Stimulated activated CD4-positive, alpha-beta T cell treated with anti-CD3 and anti-CD28 coated beads, Interleukin-2, amount 100 ng/mL, for 48 hours (primary cell): Measurements from ENCODE around the gene TEX264.

ENCODE experiments used
- DNase-seq, 2 donors: peaks; one replicate each; pipeline ENCODE4 v3.0.0-alpha.2; 2020

The TEX264 gene

DNA sequence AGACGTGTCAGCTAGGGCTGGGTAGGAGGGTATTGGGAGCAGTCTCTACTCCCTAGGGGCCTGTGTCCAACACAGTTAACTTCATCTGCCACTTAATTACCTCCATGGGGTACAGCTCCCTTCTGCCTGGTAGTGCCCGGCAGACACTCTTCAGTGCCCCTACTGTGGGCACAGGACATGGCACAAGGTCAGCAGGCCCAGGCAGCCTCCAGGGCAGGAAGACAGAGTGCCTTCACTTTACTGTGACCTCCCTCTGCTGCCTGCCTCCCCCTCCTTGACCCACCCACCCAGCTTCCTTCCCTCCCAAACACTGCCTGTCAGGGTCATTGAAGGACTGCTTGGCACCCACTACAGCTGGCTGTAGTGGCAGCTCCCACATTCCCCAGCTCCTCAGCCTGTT is 29.4 kb downstream of the TEX264 start:
- no peak for DNase-seq

DNA sequence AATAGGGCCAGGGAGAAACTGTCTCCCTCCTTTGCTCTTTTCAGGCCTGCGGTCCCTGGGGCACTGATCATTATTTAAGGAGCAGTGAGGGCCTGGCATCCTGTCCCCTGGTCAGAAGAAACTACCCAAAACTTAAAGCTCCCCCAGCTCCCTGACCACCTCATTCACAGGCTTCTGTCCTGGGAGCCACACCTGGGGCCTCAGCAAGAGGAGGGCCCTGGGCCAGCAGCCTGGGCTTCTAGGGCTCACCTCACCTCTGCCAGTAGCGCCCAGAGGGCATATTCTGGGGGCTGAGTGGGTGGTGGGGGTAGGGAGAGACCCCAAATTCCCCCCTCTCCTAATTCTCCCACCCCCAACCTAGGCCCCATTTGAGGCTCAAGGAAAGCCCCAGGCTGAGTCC is 31.1 kb downstream of the TEX264 start:
- DNase-seq, result no peak

DNA sequence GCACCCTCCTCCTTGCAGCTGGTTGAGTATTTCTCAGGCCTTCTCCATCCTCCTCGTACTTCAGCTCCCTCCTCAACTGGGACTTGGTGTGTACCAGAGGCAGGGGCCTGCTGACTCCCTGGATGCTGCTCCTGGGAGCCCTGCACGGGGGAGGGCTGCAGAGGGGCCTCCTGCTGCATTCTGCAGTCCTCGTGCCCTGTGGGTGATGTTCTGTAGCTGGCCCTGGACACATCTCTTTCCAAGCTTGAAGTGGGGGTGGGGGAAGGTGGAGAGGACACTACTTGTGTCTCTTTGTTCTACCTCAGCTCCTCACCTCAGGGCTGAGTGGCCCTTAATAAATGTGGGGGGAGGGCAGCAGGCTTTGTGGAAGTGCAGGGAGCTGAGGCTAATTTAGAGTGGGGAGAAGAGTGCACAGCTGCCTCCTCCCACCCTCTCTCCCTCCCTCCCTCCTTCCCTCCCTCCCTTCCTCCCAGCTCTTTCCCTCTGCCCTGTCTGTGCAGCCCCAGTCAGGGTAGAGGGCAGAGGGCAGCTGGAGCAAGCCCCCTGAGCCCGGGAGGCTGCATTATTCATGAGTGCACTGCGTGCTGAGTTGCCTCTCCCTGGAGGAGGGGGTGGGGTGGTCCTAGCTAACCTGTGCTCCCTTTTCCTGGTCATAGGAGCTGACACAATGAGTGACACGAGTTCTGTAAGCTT is 32.2 kb downstream of the TEX264 start:
- DNase-seq, result no peak

DNA sequence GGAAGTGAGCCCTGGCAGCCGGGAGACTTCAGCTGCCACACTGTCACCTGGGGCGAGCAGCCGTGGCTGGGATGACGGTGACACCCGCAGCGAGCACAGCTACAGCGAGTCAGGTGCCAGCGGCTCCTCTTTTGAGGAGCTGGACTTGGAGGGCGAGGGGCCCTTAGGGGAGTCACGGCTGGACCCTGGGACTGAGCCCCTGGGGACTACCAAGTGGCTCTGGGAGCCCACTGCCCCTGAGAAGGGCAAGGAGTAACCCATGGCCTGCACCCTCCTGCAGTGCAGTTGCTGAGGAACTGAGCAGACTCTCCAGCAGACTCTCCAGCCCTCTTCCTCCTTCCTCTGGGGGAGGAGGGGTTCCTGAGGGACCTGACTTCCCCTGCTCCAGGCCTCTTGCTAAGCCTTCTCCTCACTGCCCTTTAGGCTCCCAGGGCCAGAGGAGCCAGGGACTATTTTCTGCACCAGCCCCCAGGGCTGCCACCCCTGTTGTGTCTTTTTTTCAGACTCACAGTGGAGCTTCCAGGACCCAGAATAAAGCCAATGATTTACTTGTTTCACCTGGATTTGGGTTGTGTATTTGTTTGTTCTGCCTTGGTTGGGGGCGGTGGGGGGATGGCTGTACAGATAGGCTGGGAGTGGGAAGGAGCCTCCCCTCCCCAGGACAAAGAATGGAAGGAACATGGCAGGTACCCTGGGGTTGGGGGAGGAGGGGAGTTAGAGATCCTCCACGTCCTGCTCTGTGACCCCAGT is 32.9 kb downstream of the TEX264 start:
- no peak for DNase-seq

DNA sequence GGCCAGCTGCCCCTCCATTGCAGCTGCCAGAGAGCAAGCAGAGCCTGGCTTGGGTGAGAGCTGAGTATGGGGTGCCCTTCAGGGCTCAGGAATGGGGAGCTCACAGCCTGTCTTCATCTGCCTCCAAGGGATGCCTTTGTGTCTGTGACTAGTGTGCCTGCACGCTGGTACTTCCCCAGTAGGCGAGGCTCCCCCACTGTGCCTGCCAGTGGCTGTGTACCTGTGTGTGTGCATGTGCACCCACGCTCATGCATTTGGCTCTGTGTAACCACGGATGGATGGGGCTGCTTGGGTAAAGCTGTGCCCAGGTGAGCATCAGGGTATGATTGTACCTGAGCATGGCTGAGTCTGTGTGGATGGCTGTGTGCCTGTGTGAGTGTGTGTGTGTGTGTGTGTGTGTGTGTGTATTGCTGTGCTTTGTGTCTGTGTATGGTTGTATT is 33.5 kb downstream of the TEX264 start:
- no peak for DNase-seq

DNA sequence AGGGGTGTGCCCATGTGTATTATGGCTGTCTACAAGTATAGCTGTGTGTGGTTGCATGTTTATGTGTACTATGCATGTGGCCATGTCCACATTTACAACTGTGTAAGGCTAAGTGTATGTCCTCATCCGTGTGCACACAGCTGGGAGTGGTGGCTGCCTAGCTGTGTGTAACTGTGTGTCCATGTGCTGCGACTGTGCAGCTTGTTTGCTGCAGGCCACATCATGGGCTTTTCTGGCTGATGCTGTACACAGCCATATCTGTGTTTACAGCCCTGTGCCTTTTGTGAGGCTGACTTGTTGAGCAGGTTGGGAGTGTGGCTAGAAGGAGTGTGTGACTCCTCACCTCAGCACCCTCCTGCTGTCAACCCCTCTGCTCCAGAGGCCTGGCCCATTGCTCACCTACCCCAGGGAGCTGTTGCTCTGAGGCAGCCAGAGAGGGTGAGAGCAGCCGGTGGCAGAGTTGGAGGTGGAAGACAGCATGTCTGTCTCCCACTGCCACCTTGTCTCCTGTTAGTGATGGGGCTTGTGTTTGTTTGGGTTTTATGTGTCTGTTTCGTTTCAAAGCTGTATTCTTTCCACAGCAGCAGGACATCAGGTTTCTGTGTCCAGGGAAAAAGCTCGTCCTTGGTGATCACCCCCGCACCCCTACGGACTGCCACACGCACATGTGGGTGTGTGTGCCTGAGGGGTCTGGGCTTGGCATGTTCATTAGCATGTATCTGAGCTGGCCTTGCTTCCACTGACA is 34.4 kb downstream of the TEX264 start:
- DNase-seq, result no peak

DNA sequence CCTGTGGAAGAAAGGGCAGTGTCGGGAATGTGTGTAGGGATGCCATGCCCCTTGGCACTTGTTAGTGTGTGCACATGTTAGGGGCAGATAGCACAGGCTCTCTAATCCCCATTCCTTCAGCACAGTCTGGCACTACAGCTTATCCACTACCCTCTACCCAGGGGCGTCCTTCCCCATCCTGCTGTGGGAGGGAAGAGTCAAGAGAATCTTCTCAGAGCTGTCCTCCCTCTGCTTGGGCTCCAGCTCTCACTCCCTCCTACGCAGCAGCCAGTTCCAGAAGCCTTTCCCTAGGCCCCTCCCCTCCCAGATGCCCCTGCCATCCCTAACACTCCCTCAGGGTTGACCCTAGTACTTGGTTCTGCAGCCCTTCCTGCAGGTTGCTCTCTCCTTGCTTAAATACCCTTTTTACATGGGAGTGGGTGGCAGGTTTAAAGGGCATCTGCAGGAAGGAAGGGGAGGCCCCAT is 35.0 kb downstream of the TEX264 start:
- no peak for DNase-seq

DNA sequence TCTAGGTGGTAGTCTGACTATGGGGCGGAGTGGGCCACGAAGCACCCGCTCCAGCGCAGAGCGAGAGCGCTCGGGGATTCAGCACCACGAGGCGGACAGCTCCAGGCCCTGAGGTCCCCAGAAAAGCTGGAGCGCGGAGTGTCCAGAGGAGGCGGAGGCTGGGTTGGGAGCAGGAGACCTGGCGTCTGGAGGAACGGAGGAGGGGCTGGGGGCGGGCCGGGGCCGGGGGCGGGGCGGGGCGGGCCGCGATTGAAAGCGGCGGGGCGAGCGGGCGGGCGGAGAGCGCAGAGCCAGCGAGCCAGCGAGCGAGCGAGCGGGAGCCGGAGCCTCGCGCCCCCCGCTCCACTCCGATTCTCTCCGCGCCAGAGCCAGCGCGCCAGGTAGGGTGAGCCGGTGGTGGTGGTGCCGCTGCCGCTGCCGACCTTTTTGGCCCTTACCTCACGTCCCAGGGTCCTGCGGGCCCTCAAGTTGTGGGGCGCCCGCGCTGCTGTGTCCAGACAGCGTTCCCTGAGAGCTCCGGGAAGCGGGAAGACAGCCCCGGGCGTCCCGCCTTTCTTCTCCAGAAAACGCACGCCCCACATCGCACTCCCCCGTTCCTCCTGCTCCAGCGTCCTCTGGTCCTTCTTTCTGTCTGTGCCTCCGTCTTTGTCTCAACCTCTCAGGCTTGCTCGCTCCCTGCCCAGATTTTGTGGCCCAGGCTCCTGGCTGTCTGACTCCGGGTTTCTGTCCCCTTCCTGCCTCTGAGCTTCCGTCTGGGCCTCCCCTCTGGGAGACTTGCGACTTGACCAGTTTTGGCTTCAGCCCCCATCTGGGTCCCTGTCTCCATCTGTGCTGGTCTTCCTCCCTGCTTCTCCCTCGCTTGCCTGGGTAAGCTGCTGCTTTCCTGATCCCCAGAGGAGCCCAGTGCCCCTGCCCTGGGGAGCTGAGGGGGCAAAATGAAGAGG is 36.0 kb downstream of the TEX264 start, which contains the start of gene GRM2:
Gene GRM2, plus strand, starts transcription at position 281 of the 944 bp plus-strand sequence. CDS start 1,916 bp downstream, outside the sequence.
- DNase-seq, result no peak

DNA sequence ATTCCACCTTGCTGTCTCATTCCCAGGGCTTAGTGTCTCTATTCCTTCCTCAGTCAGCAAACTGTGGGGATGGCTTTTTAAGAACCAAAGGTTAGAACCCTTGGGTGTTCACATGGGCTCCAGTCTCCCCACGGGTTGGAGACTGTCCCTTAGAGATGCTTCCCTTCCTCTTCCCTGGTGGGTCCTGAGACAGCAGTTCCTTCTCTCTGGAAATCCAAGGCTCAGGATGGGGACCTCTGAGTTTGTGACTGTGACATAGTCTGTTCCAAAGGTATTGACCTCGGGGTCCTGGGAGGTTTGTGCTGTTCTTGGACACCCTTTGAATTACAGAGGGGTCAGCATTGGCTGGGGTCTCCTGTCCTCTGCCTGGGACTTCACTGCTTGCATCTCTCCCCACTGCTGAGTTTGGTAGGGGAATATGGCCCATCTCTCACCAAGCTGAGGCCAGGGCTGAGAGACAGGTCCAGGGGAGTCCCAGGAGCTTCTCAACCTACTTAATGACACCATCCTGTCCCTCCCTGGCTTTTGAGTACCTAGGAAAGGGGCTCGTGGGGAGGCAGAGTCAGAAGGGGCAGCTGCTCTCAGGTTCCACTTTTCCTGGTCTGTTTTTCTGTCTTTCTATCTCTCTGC is 37.3 kb downstream of the TEX264 start:
- DNase-seq, result no peak

DNA sequence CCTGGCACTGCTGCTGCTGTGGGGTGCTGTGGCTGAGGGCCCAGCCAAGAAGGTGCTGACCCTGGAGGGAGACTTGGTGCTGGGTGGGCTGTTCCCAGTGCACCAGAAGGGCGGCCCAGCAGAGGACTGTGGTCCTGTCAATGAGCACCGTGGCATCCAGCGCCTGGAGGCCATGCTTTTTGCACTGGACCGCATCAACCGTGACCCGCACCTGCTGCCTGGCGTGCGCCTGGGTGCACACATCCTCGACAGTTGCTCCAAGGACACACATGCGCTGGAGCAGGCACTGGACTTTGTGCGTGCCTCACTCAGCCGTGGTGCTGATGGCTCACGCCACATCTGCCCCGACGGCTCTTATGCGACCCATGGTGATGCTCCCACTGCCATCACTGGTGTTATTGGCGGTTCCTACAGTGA is 38.0 kb downstream of the TEX264 start:
- DNase-seq, result no peak

DNA sequence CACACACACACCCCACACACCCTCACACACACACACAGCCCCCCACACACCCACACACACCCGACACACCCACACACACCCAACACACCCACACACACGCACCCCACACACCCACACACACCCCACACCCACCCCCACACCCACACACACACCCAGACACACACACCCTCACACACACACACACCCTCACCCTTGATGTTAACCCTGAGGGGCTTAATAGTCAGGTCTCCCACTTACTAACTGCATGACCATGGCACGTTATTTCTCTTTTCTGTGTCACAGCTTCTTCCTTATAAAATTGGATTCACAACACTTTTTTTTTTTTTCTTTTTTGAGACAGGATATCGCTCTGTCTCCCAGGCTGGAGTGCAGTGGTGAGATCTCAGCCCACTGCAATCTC is 38.6 kb downstream of the TEX264 start:
- no peak for DNase-seq

DNA sequence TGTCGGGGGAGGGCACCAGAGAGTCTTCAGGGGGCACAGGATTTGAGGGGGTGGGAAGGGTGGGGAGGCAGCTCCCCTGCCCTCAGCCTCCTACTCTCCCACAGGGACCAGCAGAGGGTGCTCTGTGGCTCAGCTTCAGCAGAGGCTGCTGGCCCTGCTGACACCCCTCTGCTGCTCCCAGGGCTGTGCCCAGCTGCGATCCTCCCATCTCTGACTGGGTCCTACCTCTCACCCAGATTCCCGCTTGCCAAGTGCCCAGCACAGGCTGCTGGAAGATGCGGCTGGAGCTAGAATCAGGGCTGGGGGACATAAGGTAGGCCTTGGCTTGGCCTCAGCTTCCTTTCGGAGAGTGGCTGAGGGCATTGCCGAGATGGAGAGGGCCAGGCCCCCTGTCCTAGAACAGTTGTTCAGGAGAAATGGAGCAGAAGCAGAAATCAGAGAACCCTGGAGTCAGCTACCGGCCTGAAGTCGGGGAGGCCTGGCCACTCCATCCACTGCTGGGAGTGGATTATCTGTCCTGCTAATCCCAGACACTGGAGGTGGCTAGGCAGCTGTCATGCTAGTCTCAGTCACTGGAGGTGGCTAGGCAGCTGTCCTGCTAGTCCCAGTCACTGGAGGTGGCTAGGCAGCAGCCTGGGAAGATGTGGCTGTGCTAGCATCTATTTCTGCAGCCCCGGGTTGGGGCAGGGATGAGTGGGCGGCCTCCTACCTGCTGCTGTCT is 39.7 kb downstream of the TEX264 start:
- DNase-seq, result no peak

DNA sequence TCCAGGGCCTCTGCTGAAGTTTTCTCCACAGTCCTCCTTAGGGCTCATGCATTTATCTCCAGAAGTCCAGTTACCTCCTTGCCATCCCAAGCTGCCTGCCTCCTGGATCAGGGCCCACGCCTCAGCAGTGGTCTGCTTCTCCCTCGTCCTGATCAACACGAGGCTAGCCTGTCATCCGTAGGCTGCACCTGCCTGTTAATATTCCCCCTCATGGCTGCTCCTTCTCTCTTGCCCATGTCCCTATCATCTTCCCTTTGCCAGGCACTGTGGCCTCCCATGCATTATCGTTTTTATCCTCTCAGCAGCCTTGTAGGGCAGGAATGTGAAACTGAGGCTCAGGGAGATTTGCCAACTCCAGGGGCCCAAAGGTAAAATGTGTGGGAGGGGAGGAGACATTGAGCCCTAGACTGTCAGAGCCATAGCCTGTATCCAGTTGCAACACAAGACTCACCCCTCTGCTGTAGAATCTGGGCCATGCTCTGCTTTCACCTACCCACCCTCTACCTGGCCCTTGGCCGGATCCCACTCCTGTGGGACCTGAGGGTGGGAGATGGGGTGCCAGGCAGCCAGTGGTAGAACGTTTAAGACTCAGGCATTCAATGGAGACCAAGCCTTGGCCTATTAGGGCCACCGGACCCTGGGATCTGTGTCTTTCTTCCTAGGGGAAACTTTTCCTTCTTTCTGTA is 40.4 kb downstream of the TEX264 start:
- no peak for DNase-seq

DNA sequence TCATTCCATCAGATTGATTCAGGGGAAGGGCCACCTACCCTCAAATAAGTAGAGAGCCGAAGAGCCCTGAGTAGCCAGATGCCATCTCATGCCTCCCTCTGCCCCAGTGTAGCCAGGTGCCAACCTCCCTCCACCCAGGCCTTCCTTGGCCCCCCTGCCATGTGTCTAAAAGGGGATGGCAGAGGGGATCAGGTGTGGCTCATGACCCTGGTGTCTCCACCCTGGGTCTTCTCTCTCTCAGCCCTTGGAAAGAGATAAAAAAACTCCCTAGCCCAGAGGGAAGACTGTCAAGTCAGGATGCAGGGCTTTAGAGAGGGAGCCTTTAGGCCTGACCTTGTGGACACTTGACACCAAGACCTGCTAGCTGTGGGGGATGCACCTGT is 41.0 kb downstream of the TEX264 start:
- DNase-seq, result no peak

DNA sequence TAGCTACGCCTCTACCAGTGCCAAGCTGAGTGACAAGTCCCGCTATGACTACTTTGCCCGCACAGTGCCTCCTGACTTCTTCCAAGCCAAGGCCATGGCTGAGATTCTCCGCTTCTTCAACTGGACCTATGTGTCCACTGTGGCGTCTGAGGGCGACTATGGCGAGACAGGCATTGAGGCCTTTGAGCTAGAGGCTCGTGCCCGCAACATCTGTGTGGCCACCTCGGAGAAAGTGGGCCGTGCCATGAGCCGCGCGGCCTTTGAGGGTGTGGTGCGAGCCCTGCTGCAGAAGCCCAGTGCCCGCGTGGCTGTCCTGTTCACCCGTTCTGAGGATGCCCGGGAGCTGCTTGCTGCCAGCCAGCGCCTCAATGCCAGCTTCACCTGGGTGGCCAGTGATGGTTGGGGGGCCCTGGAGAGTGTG is 41.5 kb downstream of the TEX264 start:
- no peak for DNase-seq

DNA sequence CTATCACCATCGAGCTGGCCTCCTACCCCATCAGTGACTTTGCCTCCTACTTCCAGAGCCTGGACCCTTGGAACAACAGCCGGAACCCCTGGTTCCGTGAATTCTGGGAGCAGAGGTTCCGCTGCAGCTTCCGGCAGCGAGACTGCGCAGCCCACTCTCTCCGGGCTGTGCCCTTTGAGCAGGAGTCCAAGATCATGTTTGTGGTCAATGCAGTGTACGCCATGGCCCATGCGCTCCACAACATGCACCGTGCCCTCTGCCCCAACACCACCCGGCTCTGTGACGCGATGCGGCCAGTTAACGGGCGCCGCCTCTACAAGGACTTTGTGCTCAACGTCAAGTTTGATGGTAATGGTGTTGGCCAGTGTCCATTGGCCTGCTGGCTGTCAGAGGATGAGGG is 41.9 kb downstream of the TEX264 start:
- no peak for DNase-seq

DNA sequence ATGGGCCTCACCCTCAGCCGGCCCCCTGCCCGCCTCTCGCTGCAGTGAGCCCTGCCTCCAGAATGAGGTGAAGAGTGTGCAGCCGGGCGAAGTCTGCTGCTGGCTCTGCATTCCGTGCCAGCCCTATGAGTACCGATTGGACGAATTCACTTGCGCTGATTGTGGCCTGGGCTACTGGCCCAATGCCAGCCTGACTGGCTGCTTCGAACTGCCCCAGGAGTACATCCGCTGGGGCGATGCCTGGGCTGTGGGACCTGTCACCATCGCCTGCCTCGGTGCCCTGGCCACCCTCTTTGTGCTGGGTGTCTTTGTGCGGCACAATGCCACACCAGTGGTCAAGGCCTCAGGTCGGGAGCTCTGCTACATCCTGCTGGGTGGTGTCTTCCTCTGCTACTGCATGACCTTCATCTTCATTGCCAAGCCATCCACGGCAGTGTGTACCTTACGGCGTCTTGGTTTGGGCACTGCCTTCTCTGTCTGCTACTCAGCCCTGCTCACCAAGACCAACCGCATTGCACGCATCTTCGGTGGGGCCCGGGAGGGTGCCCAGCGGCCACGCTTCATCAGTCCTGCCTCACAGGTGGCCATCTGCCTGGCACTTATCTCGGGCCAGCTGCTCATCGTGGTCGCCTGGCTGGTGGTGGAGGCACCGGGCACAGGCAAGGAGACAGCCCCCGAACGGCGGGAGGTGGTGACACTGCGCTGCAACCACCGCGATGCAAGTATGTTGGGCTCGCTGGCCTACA is 44.4 kb downstream of the TEX264 start:
- no peak for DNase-seq

DNA sequence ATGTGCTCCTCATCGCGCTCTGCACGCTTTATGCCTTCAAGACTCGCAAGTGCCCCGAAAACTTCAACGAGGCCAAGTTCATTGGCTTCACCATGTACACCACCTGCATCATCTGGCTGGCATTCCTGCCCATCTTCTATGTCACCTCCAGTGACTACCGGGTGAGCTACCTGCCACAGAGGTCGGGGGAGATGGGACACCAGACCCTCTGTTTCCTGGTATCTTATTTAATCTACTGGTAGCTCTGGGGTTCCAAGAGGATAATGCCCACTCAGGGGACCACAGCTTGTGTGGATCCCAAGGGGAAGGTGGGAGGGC is 44.9 kb downstream of the TEX264 start:
- DNase-seq, result no peak

DNA sequence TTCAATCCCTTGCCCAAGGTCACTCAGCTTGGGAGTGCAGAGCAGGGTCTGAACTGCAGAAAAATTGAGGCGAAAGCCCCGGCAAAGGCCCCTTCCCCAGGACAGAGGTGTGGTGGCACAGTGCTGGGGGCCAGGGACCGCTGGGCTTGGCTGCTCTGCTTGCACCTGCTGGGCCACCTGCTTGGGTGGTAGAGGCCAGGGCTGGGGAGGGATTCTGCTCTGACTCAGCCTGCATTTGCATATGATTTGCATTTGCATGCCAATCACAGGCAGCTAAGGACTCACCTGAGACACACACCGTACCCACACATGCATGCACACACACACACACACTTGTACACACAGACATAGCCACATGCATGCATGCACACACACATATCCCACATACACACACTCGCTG is 45.8 kb downstream of the TEX264 start:
- no peak for DNase-seq

DNA sequence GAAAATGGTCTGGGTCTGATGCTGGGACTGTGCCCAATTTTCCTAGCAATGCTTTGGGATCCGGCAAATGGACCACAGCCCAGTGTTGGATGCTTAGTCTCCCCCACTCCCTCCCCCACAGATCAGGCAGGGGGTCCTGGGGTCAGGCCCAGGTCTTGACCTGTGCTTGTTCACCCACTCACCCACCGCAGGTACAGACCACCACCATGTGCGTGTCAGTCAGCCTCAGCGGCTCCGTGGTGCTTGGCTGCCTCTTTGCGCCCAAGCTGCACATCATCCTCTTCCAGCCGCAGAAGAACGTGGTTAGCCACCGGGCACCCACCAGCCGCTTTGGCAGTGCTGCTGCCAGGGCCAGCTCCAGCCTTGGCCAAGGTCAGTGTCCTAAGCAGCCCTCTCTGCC is 46.4 kb downstream of the TEX264 start:
- DNase-seq, result no peak
